NB4 (cell line): Measurements from ENCODE around the gene CATSPER1.
"Not testable (repeated sequence)": the region's sequence is repeated elsewhere in the genome, so short reads cannot be mapped to it uniquely, and the experiment has no call there.

Experiments
- DNase-seq: peaks from one replicate; pipeline ENCODE4 v3.0.0; 2010; ENCODE audit warnings: low read depth
- H3K4me3 ChIP-seq: one replicate; pipeline ENCODE4 v1.5.1; 2011; ENCODE audit warnings: mild to moderate bottlenecking, low read depth, low read length, moderate library complexity
- MYC ChIP-seq: IDR thresholded peaks from 2 replicates; pipeline ENCODE4 v1.6.1; 2011; ENCODE audit warnings: low read depth, low read length
- POLR2A ChIP-seq: IDR thresholded peaks from 2 replicates; pipeline ENCODE4 v1.6.1; 2011; ENCODE audit warnings: mild to moderate bottlenecking; ENCODE audit not compliant: insufficient read length; ENCODE audit errors: extremely low read depth
- TF ChIP-seq, protein P1 (sequence below): IDR thresholded peaks from 2 replicates; pipeline ENCODE4 v1.6.1; 2011; ENCODE audit warnings: low read depth, low read length
- TF ChIP-seq, protein P2 (sequence below): IDR thresholded peaks from one replicate; pipeline ENCODE4 v1.5.1; 2012; ENCODE audit warnings: low read depth, low read length

CATSPER1 gene

GRCh38 chr11:66011239-66011784, 15.0 kb downstream of the CATSPER1 start:
- no peak for TF ChIP-seq POLR2A
- TF ChIP-seq, protein P1, sequence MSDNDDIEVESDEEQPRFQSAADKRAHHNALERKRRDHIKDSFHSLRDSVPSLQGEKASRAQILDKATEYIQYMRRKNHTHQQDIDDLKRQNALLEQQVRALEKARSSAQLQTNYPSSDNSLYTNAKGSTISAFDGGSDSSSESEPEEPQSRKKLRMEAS = no peak
- no peak for TF ChIP-seq MYC
- TF ChIP-seq, protein P2, sequence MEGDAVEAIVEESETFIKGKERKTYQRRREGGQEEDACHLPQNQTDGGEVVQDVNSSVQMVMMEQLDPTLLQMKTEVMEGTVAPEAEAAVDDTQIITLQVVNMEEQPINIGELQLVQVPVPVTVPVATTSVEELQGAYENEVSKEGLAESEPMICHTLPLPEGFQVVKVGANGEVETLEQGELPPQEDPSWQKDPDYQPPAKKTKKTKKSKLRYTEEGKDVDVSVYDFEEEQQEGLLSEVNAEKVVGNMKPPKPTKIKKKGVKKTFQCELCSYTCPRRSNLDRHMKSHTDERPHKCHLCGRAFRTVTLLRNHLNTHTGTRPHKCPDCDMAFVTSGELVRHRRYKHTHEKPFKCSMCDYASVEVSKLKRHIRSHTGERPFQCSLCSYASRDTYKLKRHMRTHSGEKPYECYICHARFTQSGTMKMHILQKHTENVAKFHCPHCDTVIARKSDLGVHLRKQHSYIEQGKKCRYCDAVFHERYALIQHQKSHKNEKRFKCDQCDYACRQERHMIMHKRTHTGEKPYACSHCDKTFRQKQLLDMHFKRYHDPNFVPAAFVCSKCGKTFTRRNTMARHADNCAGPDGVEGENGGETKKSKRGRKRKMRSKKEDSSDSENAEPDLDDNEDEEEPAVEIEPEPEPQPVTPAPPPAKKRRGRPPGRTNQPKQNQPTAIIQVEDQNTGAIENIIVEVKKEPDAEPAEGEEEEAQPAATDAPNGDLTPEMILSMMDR = no peak
- no peak overlapping the region for H3K4me3 ChIP-seq
- DNase-seq = no peak

GRCh38 chr11:66010036-66010435, 16.2 kb downstream of the CATSPER1 start:
- not testable (repeated sequence) for H3K4me3 ChIP-seq, DNase-seq

DNA sequence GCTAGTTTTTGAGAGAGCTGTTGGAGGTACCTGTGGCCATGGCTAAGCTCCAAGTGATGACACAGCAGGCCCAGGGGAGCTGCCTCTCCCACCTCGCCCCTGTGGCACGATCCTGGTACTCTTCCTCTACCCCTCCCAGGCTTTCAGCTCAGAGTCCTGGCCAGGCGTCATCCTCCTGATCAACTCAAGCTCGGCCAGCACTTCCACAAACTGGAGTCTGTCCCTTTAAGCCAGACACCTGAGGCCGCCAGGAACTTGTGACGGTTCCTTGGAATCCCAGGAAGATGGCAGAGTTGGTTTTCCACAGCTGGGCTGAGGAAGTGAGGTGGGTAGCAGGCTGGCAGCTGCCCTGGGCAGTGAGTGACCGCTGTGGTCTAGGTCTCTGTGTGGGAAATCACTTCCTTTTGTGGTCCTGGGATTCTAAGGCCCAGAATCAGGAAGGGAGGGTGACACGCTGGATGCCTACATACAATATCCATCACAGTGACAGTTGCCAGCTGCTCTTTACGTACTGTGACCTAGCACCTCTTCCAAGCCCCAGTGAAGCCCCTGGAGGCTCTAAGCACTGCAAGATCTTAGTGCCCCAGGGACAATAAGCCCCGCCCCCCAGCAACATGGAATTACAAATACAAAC, 17.7 kb downstream of the CATSPER1 start:
- peak; percentile 33 for DNase-seq
- TF ChIP-seq MYC (no peak), POLR2A (no peak)
- TF ChIP-seq, protein P2 = no peak
- TF ChIP-seq, protein P1 = no peak
- no peak overlapping the region for H3K4me3 ChIP-seq

- TF ChIP-seq, protein P2 = no peak
- TF ChIP-seq, protein P1 = no peak
- TF ChIP-seq POLR2A (no peak), MYC (no peak)
Measured at GRCh38 chr11:66008095-66008467, 18.2 kb downstream of the CATSPER1 start.

GRCh38 chr11:66007201-66007634, 19.1 kb downstream of the CATSPER1 start:
- TF ChIP-seq, protein P1 = no peak
- TF ChIP-seq POLR2A (no peak), MYC (no peak)
- TF ChIP-seq, protein P2 = no peak
- DNase-seq = peak; percentile 32
- H3K4me3 ChIP-seq = no peak overlapping the region

More at GRCh38 chr11:66008095-66008467, 18.2 kb downstream of the CATSPER1 start:
- DNase-seq = no peak
- H3K4me3 ChIP-seq = no peak overlapping the region

DNA sequence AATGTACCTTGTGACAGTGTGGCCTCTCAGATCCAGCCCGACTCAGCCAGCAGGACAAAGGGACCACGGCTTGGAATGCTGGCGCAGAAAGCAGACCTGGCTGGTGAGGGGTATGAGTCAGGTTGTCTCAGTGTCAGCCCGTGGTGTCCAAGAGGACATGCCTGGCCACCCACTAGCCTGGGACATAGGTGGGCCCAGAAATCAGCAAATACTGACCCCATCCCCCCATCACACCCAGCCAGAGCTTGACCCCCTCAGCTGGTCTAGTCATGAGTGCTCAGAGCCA, 19.4 kb downstream of the CATSPER1 start:
- TF ChIP-seq MYC (no peak), POLR2A (no peak)
- TF ChIP-seq, protein P1 = no peak
- TF ChIP-seq, protein P2 = no peak
- no peak overlapping the region for H3K4me3 ChIP-seq
- no peak for DNase-seq
